ENCODE measurements around the gene MERTK. TPM values are rescaled to one million over a fixed set of nuclear protein-coding genes. Genes with fewer than 3 reads are reported as not detected.

The MERTK gene
- total and polyA plus RNA-seq, 10 of the 15 experiments (the other 5 are each of a cell fraction or from before 2014, with no cell fraction given): 0.13 to 30.6 (median 0.50) TPM

- in situ Hi-C loops (cut with MboI) (no loop called here), intact Hi-C loops (cut with micrococcal nuclease; ENCODE audit: unreplicated experiment) (no loop called here)
- H2AFZ ChIP-seq (ENCODE audit: control insufficient read depth, low read depth, low read length): no peak overlapping the region
- H3K9ac ChIP-seq (ENCODE audit: control insufficient read depth, insufficient read depth, low read length): no peak overlapping the region
- RAD21 ChIA-PET (ENCODE audit: unreplicated experiment): no interaction called here
- H3K36me3 ChIP-seq (ENCODE audit: control insufficient read depth in 2 of 2, insufficient read depth in 2 of 2, low read length in 1 of 2): no peaks in the 10 kb centered on the region
- no peaks in the 10 kb centered on the region; the same call in 1 of the 3 replicates for H3K9me3 ChIP-seq (replicated peaks; ENCODE audit: control insufficient read depth, insufficient read depth, low read length)
- no peaks in the 10 kb centered on the region for H3K4me1 ChIP-seq (ENCODE audit: control insufficient read depth, insufficient read depth, low read length)
- DNase-seq (ENCODE audit: low read depth, low spot score): no peak
- no peaks in the 10 kb centered on the region for H3K27me3 ChIP-seq (replicated peaks in 1 of 2; ENCODE audit: control insufficient read depth in 2 of 2, insufficient read depth in 2 of 2, low read length in 1 of 2)
- SMC1A ChIA-PET (ENCODE audit: uncharacterized antibody, unreplicated experiment): no interaction called here
- BruUV-seq (replicated peaks): no TSS peak
- POLR2A ChIA-PET: no interaction called here
- no peak overlapping the region for H3K27ac ChIP-seq (ENCODE audit: control insufficient read depth, insufficient read depth)
- no peak for FAIRE-seq
- 35% methylated on average over 1 of the region's 1 CpG for WGBS (ENCODE audit: insufficient coverage, insufficient replicate concordance, low lambda C conversion rate, missing lambda C conversion rate)
- CTCF ChIA-PET: no interaction called here
- H3K79me2 ChIP-seq (ENCODE audit: control insufficient read depth, insufficient read depth, low read length): no peaks in the 10 kb centered on the region
- no peaks in the 10 kb centered on the region for H4K20me1 ChIP-seq (ENCODE audit: control insufficient read depth, insufficient read depth)
- no peak overlapping the region for H3K4me2 ChIP-seq (ENCODE audit: control insufficient read depth, insufficient read depth)
- H3K4me3 ChIP-seq: no peak overlapping the region
- no peak for ATAC-seq
- TF ChIP-seq IRF4 (IDR thresholded peaks at IDR 0.05; ENCODE audit: low read depth, low read length) (no peak), E4F1 (IDR thresholded peaks at IDR 0.05; ENCODE audit: borderline replicate concordance, partially characterized antibody) (no peak), TCF7 (IDR thresholded peaks at IDR 0.05; ENCODE audit: borderline replicate concordance) (no peak), SMAD5 (IDR thresholded peaks at IDR 0.05; ENCODE audit: low read depth) (no peak), CHD4 (IDR thresholded peaks at IDR 0.05) (no peak), ZBTB33 (IDR thresholded peaks at IDR 0.05) (no peak), ZNF592 (IDR thresholded peaks at IDR 0.05) (no peak), JUND (IDR thresholded peaks at IDR 0.05; ENCODE audit: low read depth, low read length) (no peak), IKZF2 (IDR thresholded peaks at IDR 0.05) (no peak), TCF3 (IDR thresholded peaks at IDR 0.05; ENCODE audit: borderline replicate concordance, insufficient read depth, low read depth, low read length) (no peak), MYC (IDR thresholded peaks at IDR 0.05; ENCODE audit: insufficient read depth, insufficient read length, insufficient replicate concordance, low read length, severe bottlenecking) (no peak), GABPA (IDR thresholded peaks at IDR 0.05; ENCODE audit: low read depth) (no peak), TAF1 (IDR thresholded peaks at IDR 0.05; ENCODE audit: borderline replicate concordance, low read depth, low read length) (no peak)
Measured at GRCh38 chr2:112035786-112036185, 137.4 kb downstream of the MERTK start.

Measured in GM12878 (cell line).